Ishikawa (cell line): Measurements from ENCODE around the gene GYPC.

Experiments used
- EP300 ChIP-seq: IDR thresholded peaks from 2 replicates; pipeline ENCODE4 v1.6.1; 2012; ENCODE audit warnings: borderline replicate concordance
- RAD21 ChIP-seq: IDR thresholded peaks from 2 replicates; pipeline ENCODE4 v1.6.1; 2012; ENCODE audit warnings: low read depth
- TAF1 ChIP-seq: IDR thresholded peaks from 2 replicates; pipeline ENCODE4 v1.6.1; 2012; ENCODE audit warnings: low read depth, mild to moderate bottlenecking
- TCF12 ChIP-seq: IDR thresholded peaks from 2 replicates; pipeline ENCODE4 v1.6.1; 2012; ENCODE audit warnings: low read depth
- YY1 ChIP-seq: IDR thresholded peaks from 2 replicates; pipeline ENCODE4 v1.6.1; 2012; ENCODE audit warnings: low read depth
- TF ChIP-seq, protein P1 (sequence below): IDR thresholded peaks from 2 replicates; pipeline ENCODE4 v1.6.1; 2012
- TF ChIP-seq, protein P2 (sequence below): IDR thresholded peaks from 2 replicates; pipeline ENCODE4 v1.6.1; 2012

GRCh38 chr2:126722546-126722945, 66.6 kb downstream of the GYPC start:
- TF ChIP-seq TAF1 (no peak), YY1 (no peak), RAD21 (no peak), TCF12 (no peak), EP300 (no peak)
- TF ChIP-seq, protein P1, sequence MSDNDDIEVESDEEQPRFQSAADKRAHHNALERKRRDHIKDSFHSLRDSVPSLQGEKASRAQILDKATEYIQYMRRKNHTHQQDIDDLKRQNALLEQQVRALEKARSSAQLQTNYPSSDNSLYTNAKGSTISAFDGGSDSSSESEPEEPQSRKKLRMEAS = no peak
- TF ChIP-seq, protein P2, sequence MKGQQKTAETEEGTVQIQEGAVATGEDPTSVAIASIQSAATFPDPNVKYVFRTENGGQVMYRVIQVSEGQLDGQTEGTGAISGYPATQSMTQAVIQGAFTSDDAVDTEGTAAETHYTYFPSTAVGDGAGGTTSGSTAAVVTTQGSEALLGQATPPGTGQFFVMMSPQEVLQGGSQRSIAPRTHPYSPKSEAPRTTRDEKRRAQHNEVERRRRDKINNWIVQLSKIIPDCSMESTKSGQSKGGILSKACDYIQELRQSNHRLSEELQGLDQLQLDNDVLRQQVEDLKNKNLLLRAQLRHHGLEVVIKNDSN = no peak
